Stimulated activated CD8-positive, alpha-beta memory T cell treated with anti-CD3 and anti-CD28 coated beads, Interleukin-7, amount 100 ng/mL, for 24 hours (primary cell): Measurements from ENCODE around the gene GAGE13.
"Not testable (repeated sequence)": the region's sequence is repeated elsewhere in the genome, so short reads cannot be mapped to it uniquely, and the experiment has no call there.

Source experiments
- DNase-seq: peaks from one replicate; pipeline ENCODE4 v3.0.0-alpha.2; 2020; ENCODE audit warnings: low read depth

The GAGE13 gene

DNA sequence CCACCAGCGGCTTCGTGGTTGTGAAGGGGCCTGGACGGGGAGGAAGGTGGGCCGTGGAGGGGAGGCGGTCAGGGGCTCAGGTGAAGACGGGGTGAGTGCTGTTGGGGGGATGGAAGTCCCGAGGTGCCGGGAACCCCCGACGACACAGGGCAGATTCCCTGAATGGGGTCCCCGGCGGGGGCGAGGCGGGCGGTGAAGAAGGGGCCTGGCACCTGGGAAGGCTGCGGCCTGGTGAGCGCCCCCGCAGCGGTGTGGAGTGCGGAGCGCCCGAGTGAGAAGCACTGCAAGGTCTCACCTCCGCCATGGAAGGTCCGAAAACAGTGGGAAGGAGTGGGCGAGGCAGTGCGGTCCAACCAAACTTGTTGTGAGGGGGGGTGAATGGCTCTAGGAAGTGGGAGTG is 459 bp downstream of the GAGE13 start:
- DNase-seq = not testable (repeated sequence)

DNA sequence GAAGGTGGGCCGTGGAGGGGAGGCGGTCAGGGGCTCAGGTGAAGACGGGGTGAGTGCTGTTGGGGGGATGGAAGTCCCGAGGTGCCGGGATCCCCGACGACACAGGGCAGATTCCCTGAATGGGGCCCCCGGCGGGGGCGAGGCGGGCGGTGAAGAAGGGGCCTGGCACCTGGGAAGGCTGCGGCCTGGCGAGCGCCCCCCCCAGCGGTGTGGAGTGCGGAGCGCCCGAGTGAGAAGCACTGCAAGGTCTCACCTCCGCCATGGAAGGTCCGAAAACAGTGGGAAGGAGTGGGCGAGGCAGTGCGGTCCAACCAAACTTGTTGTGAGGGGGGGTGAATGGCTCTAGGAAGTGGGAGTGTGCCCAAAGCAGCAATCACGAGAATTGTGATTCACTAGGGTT is 10.1 kb downstream of the GAGE13 start:
- DNase-seq = not testable (repeated sequence)

DNA sequence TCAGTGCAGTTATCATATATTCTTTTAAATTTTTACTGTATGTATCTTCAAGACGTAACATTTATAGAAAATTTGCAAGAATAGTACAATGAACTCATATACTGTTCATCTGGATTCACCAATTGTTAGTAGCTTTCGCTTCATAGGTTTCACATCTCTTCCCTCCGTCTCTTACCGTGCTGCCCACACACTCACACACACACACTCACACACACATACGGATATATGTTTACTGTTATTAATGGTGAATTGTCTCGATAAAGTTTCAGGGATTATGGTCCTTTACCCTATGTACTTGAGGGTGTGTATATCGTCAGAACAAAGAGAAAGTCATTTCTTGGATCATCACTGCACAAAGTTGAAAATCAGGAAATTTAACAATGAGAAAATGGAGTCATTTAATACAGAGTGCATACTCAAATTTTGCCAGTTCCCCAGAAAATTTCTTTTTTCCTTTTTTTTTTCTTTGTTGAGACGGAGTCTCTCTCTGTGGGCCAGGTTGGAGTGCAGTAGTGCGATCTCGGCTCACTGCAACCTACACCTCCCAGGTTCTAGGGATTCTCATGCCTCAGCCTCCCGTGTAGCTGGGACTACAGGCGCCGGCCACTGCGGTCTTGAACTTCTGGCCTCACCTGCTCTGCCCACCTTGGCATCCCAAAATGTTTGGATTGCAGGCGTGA is 13.3 kb downstream of the GAGE13 start:
- DNase-seq = not testable (repeated sequence)

DNA sequence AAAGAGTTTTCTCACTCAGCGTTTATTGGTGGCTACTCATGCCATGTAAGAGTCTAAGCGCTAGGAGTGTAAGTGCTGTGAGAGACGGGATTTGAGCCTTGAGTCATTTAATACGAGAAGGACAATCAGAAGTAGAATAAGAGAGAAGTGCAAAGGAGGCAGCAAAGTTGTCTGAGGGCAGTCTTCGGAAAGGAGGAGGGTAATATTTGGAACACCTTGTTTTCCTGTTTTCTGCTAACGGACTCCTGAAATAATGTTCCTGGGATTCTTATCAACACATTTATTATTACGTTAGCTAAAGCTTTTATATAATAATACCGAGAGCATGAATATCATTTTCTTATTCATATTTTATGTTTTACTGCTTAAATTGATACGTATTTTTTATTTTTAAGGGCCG is 14.0 kb downstream of the GAGE13 start:
- DNase-seq = not testable (repeated sequence)

DNA sequence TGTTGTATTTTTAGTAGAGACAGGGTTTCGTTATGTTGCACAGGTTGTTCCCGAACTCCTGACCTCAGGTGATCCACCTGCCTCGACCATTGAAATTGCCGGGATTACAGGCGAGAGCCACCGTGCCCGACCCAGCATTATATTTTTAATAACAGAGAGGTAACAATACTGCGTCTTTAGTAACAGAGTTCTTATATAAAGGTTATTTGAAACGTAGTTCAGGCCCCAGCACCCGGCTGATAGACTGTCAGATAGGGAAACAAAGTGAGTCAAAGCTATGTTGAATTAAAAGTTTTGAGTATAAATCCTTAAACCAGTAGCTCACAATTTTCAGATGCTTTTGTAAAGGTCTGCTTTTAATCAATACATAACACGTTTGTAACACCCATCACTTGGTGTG is 14.8 kb downstream of the GAGE13 start:
- DNase-seq = not testable (repeated sequence)
